Measurements from ENCODE around the gene MAP3K21. TPM values are rescaled to one million over a fixed set of nuclear protein-coding genes. Genes with fewer than 3 reads are reported as not detected.

Gene MAP3K21
- total RNA-seq, 6 experiments from 2014 or later: 3.2 to 5.1 (median 3.8) TPM

- intact Hi-C loops (cut with DNase I): no loop called here
- Histone ChIP-seq H3K27me3 (no peaks in the 10 kb centered on the region), H3K4me1 (peaks cover 0 to 20% (median 4%) of the 10 kb centered on the region in 4 donors), H3K4me3 (no peak overlapping the region), H3K9me3 (no peaks in the 10 kb centered on the region), H3K27ac (no peak overlapping the region), H3K36me3 (no peaks in the 10 kb centered on the region)
- ATAC-seq (no peak), DNase-seq (no peak)
- TF ChIP-seq, protein P1, sequence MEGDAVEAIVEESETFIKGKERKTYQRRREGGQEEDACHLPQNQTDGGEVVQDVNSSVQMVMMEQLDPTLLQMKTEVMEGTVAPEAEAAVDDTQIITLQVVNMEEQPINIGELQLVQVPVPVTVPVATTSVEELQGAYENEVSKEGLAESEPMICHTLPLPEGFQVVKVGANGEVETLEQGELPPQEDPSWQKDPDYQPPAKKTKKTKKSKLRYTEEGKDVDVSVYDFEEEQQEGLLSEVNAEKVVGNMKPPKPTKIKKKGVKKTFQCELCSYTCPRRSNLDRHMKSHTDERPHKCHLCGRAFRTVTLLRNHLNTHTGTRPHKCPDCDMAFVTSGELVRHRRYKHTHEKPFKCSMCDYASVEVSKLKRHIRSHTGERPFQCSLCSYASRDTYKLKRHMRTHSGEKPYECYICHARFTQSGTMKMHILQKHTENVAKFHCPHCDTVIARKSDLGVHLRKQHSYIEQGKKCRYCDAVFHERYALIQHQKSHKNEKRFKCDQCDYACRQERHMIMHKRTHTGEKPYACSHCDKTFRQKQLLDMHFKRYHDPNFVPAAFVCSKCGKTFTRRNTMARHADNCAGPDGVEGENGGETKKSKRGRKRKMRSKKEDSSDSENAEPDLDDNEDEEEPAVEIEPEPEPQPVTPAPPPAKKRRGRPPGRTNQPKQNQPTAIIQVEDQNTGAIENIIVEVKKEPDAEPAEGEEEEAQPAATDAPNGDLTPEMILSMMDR (IDR thresholded peaks at IDR 0.05): no peak
- no peak for TF ChIP-seq POLR2A (IDR thresholded peaks at IDR 0.05)
- WGBS (ENCODE audit: insufficient coverage, low coverage, low lambda C conversion rate, missing lambda C conversion rate): 84% methylated on average over 7 of the region's 7 CpGs
These were observed 6.6 kb downstream of the MAP3K21 start for GRCh38 chr1:233334092-233334491.

GRCh38 chr1:233336554-233337456 lies 9.3 kb downstream of the MAP3K21 start:
- Histone ChIP-seq H3K9me3 (no peaks in the 10 kb centered on the region), H3K27ac (no peak overlapping the region), H3K4me1 (peaks cover 0 to 16% (median 0%) of the 10 kb centered on the region in 4 donors), H3K36me3 (no peaks in the 10 kb centered on the region), H3K27me3 (no peaks in the 10 kb centered on the region), H3K4me3 (no peak overlapping the region)
- no peak for TF ChIP-seq POLR2A (IDR thresholded peaks at IDR 0.05)
- TF ChIP-seq, protein P1 (IDR thresholded peaks at IDR 0.05): no peak
- DNase-seq: no peak
- intact Hi-C loops (cut with DNase I): no loop called here
- ATAC-seq: no peak
- 91% methylated on average over 4 of the region's 5 CpGs for WGBS (ENCODE audit: insufficient coverage, low coverage, low lambda C conversion rate, missing lambda C conversion rate)

DNA sequence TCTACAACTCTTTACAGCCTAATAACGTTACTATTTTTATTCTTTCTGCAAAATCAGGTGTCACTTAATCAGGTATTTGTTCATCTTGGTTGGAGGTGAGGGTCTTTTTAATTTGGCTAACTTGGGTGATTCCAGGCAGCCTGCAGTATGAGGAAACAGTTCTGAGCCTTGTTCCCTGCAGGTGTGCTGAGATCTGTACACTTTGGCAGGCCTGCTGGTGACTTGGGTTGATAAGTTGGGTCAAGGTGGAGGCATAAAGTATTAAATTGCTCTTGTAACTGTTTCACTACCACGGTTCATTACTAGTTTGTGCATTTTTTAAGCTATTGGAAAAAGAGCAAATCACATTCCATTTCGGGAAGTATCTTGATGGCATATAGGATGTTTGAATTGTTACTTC lies 10.0 kb downstream of the MAP3K21 start:
- WGBS (ENCODE audit: insufficient coverage, low coverage, low lambda C conversion rate, missing lambda C conversion rate): 68% methylated on average over 3 of the region's 3 CpGs
- Histone ChIP-seq H3K9me3 (no peaks in the 10 kb centered on the region), H3K27me3 (no peaks in the 10 kb centered on the region), H3K36me3 (no peaks in the 10 kb centered on the region), H3K27ac (no peak overlapping the region), H3K4me1 (peaks cover 0 to 16% (median 0%) of the 10 kb centered on the region in 4 donors), H3K4me3 (no peak overlapping the region)
- intact Hi-C loops (cut with DNase I): no loop called here
- TF ChIP-seq, protein P1 (IDR thresholded peaks at IDR 0.05): no peak
- no peak for TF ChIP-seq POLR2A (IDR thresholded peaks at IDR 0.05)
- ATAC-seq: no peak
- no peak for DNase-seq

DNA sequence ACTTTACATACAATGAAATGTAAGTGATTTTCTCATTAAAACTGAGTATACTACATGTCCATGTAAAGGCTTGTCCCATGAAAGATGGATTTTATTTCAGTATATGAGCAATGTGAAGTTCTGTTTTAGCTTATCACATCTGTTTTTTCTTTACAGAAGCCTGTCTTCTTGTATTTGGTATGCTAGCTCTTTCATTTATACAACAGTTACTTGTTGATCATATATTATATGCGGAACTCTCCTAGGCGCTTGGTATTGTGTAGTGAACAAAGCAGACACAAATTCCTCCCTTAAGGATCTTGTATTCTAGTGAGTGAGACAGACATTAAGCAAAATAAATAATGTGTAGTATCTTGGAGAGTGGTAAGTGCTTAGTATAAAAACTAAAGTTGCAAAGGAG lies 10.6 kb downstream of the MAP3K21 start:
- Histone ChIP-seq H3K9me3 (no peaks in the 10 kb centered on the region), H3K27me3 (no peaks in the 10 kb centered on the region), H3K4me1 (peaks cover 0 to 21% (median 3%) of the 10 kb centered on the region in 4 donors), H3K4me3 (no peak overlapping the region), H3K27ac (no peak overlapping the region), H3K36me3 (no peaks in the 10 kb centered on the region)
- intact Hi-C loops (cut with DNase I): no loop called here
- DNase-seq: no peak
- no peak for ATAC-seq
- WGBS (ENCODE audit: insufficient coverage, low coverage, low lambda C conversion rate, missing lambda C conversion rate): 98% methylated on average over 2 of the region's 2 CpGs
- TF ChIP-seq POLR2A (IDR thresholded peaks at IDR 0.05): no peak
- TF ChIP-seq, protein P1 (IDR thresholded peaks at IDR 0.05): no peak

Data from right lobe of liver (tissue), 6 donors.